GM12878 (cell line): ENCODE measurements around the gene DALRD3.

Experiments used
- CREB1 ChIP-seq: IDR thresholded peaks from 2 replicates; pipeline ENCODE4 v1.6.1; 2012; ENCODE audit warnings: low read depth, mild to moderate bottlenecking, inconsistent platforms
- E4F1 ChIP-seq: fragments of 450-650 bp; IDR thresholded peaks from 2 replicates; pipeline ENCODE4 v1.6.1; 2018; ENCODE audit warnings: borderline replicate concordance, mild to moderate bottlenecking; ENCODE audit not compliant: partially characterized antibody
- EP300 ChIP-seq, 2 experiments: fragments of 150-350 bp in 1 of 2; IDR thresholded peaks; 2 replicates each; pipeline ENCODE4 v1.6.1; 2011 to 2012; ENCODE audit warnings: low read depth in 2 of 2, low read length in 2 of 2, borderline replicate concordance in 1 of 2, improper control_type of control experiment in 1 of 2, inconsistent platforms in 1 of 2; ENCODE audit not compliant: control insufficient read depth in 1 of 2
- MLLT1 ChIP-seq: fragments of 450-650 bp; IDR thresholded peaks from 2 replicates; pipeline ENCODE4 v1.6.1; 2016; ENCODE audit warnings: mild to moderate bottlenecking
- MTA3 ChIP-seq: IDR thresholded peaks from 2 replicates; pipeline ENCODE4 v1.6.1; 2012; ENCODE audit warnings: low read length, inconsistent platforms, borderline replicate concordance
- PAX8 ChIP-seq: fragments of 450-650 bp; IDR thresholded peaks from 2 replicates; pipeline ENCODE4 v1.6.1; 2017; ENCODE audit warnings: mild to moderate bottlenecking, moderate library complexity
- REST ChIP-seq: IDR thresholded peaks from 2 replicates; pipeline ENCODE4 v1.6.1; 2012; ENCODE audit warnings: mild to moderate bottlenecking, low read depth, low read length
- SREBF1 ChIP-seq: IDR thresholded peaks from 2 replicates; pipeline ENCODE4 v1.6.1; 2012; ENCODE audit warnings: mild to moderate bottlenecking, low read length
- TAF1 ChIP-seq: IDR thresholded peaks from 2 replicates; pipeline ENCODE4 v1.6.1; 2011; ENCODE audit warnings: mild to moderate bottlenecking, low read depth, low read length, borderline replicate concordance
- TBL1XR1 ChIP-seq: IDR thresholded peaks from 2 replicates; pipeline ENCODE4 v1.6.1; 2012; ENCODE audit warnings: low read depth, low read length, improper control_type of control experiment
- YBX1 ChIP-seq: fragments of 450-650 bp; IDR thresholded peaks from 2 replicates; pipeline ENCODE4 v1.6.1; 2016; ENCODE audit warnings: antibody characterized with exemption

- TF ChIP-seq E4F1 (no peak), PAX8 (no peak), CREB1 (no peak), TBL1XR1 (no peak), SREBF1 (no peak), TAF1 (no peak), REST (no peak), MTA3 (no peak), YBX1 (no peak), MLLT1 (no peak), EP300 (IDR thresholded peaks at IDR 0.05; ENCODE audit: borderline replicate concordance in 1 of 2, control insufficient read depth in 1 of 2, low read depth in 2 of 2, low read length in 2 of 2) (no peak)
Observed at GRCh38 chr3:49058011-49058410, 39.6 kb upstream of the DALRD3 start.
